H9 (cell line): ENCODE results near the gene HMGN2. TPM values are rescaled to one million over a fixed set of nuclear protein-coding genes. Genes with fewer than 3 reads are reported as not detected.

Experiments
- DNase-seq: peaks from one replicate; pipeline ENCODE4 v3.0.0-alpha.2; 2017
- H2AFZ ChIP-seq: one replicate; pipeline ENCODE4 v1.6.1; 2013; ENCODE audit warnings: mild to moderate bottlenecking, low read length, control low read depth, moderate library complexity
- H2AK5ac ChIP-seq: 2 replicates; pipeline ENCODE4 v1.6.1; 2013; ENCODE audit warnings: low read length, control low read depth, mixed read lengths; ENCODE audit not compliant: insufficient read length
- H2BK120ac ChIP-seq: one replicate; pipeline ENCODE4 v1.6.1; 2013; ENCODE audit warnings: low read depth, mild to moderate bottlenecking, low read length, control low read depth, inconsistent platforms; ENCODE audit not compliant: poor library complexity, severe bottlenecking
- H2BK12ac ChIP-seq: 2 replicates; pipeline ENCODE4 v1.6.1; 2013; ENCODE audit warnings: low read length, control low read depth, mixed read lengths, low read depth; ENCODE audit not compliant: insufficient read length
- H2BK15ac ChIP-seq: 2 replicates; pipeline ENCODE4 v1.6.1; 2013; ENCODE audit warnings: low read depth, low read length, control low read depth
- H2BK20ac ChIP-seq: one replicate; pipeline ENCODE4 v1.6.1; 2013; ENCODE audit warnings: low read depth, mild to moderate bottlenecking, low read length, control low read depth, inconsistent platforms; ENCODE audit not compliant: poor library complexity, severe bottlenecking
- H2BK5ac ChIP-seq: 2 replicates; pipeline ENCODE4 v1.6.1; 2013; ENCODE audit warnings: low read length, control low read depth, mixed read lengths; ENCODE audit not compliant: insufficient read length
- H3K14ac ChIP-seq: 2 replicates; pipeline ENCODE4 v1.6.1; 2013; ENCODE audit warnings: low read length, control low read depth; ENCODE audit not compliant: insufficient read depth
- H3K18ac ChIP-seq: 2 replicates; pipeline ENCODE4 v1.6.1; 2013; ENCODE audit warnings: low read depth, mild to moderate bottlenecking, mixed read lengths, low read length, control low read depth; ENCODE audit not compliant: insufficient read length
- H3K23ac ChIP-seq: 2 replicates; pipeline ENCODE4 v1.6.1; 2013; ENCODE audit warnings: low read length, control low read depth, mixed read lengths, low read depth; ENCODE audit not compliant: insufficient read length
- H3K23me2 ChIP-seq: 2 replicates; pipeline ENCODE4 v1.6.1; 2013; ENCODE audit warnings: low read depth, mild to moderate bottlenecking, mixed read lengths, low read length, control low read depth; ENCODE audit not compliant: insufficient read length, poor library complexity, severe bottlenecking
- H3K27ac ChIP-seq: 2 replicates; pipeline ENCODE4 v1.5.1; 2013; ENCODE audit warnings: low read length, control low read depth, mixed read lengths, low read depth; ENCODE audit not compliant: insufficient read length
- H3K27me3 ChIP-seq: 2 replicates; pipeline ENCODE4 v1.6.1; 2013; ENCODE audit warnings: low read length, control low read depth, inconsistent platforms; ENCODE audit not compliant: insufficient read depth
- H3K4ac ChIP-seq: 2 replicates; pipeline ENCODE4 v1.6.1; 2013; ENCODE audit warnings: low read depth, mild to moderate bottlenecking, control low read depth, inconsistent platforms, low read length, moderate library complexity
- H3K4me1 ChIP-seq: 2 replicates; pipeline ENCODE4 v1.6.1; 2013; ENCODE audit warnings: low read length, control low read depth, inconsistent platforms; ENCODE audit not compliant: insufficient read depth
- H3K4me2 ChIP-seq: 2 replicates; pipeline ENCODE4 v1.6.1; 2013; ENCODE audit warnings: low read length, control low read depth, mixed read lengths; ENCODE audit not compliant: insufficient read length, insufficient read depth
- H3K56ac ChIP-seq: 2 replicates; pipeline ENCODE4 v1.6.1; 2013; ENCODE audit warnings: low read depth, mild to moderate bottlenecking, mixed read lengths, low read length, control low read depth; ENCODE audit not compliant: insufficient read length
- H3K79me1 ChIP-seq: 2 replicates; pipeline ENCODE4 v1.6.1; 2013; ENCODE audit warnings: low read depth, mild to moderate bottlenecking, moderate library complexity, low read length, control low read depth, inconsistent platforms; ENCODE audit not compliant: insufficient read depth, poor library complexity, severe bottlenecking
- H3K79me2 ChIP-seq: 2 replicates; pipeline ENCODE4 v1.6.1; 2013; ENCODE audit warnings: low read length, control low read depth, inconsistent platforms; ENCODE audit not compliant: insufficient read depth
- H3K9ac ChIP-seq: 2 replicates; pipeline ENCODE4 v1.6.1; 2013; ENCODE audit warnings: low read length, control low read depth, mixed read lengths; ENCODE audit not compliant: insufficient read length; ENCODE audit errors: extremely low read depth
- H3K9me3 ChIP-seq: one replicate; pipeline ENCODE4 v1.6.1; 2013; ENCODE audit warnings: low read depth, low read length, inconsistent platforms; ENCODE audit not compliant: control insufficient read depth
- H3T11ph ChIP-seq: one replicate; pipeline ENCODE4 v1.6.1; 2013; ENCODE audit warnings: mild to moderate bottlenecking, low read length, control low read depth, inconsistent platforms
- H4K20me1 ChIP-seq: one replicate; pipeline ENCODE4 v1.6.1; 2013; ENCODE audit not compliant: control insufficient read depth, insufficient read length, insufficient read depth
- H4K5ac ChIP-seq: 2 replicates; pipeline ENCODE4 v1.6.1; 2013; ENCODE audit warnings: low read depth, mild to moderate bottlenecking, mixed read lengths, low read length, control low read depth; ENCODE audit not compliant: insufficient read length
- H4K8ac ChIP-seq: replicated peaks from 2 replicates; pipeline ENCODE4 v1.6.1; 2013; ENCODE audit warnings: low read length, control low read depth, mixed read lengths, low read depth; ENCODE audit not compliant: insufficient read length
- H4K91ac ChIP-seq: 2 replicates; pipeline ENCODE4 v1.6.1; 2013; ENCODE audit warnings: low read depth, mild to moderate bottlenecking, moderate library complexity, mixed read lengths, low read length, control low read depth; ENCODE audit not compliant: insufficient read length
- H3K27ac Mint-ChIP-seq, 3 experiments: 2 replicates in 2 of 3; 3 replicates in 1 of 3; pipeline ENCODE4 v1.8.0; 2020 to 2021; ENCODE audit warnings: mixed read lengths in 3 of 3, mild to moderate bottlenecking in 1 of 3, moderate library complexity in 1 of 3
- H3K27me3 Mint-ChIP-seq: 2 replicates; pipeline ENCODE4 v1.8.0; 2021; ENCODE audit warnings: low read depth, mild to moderate bottlenecking, moderate library complexity, mixed read lengths
- H3K36me3 Mint-ChIP-seq, 3 experiments: 2 replicates in 2 of 3; 3 replicates in 1 of 3; pipeline ENCODE4 v1.8.0; 2020 to 2021; ENCODE audit warnings: low read depth in 3 of 3, mixed read lengths in 3 of 3; ENCODE audit not compliant: insufficient read depth in 1 of 3
- H3K4me1 Mint-ChIP-seq, 2 experiments: 2 replicates each; pipeline ENCODE4 v1.8.0; 2020; ENCODE audit warnings: mixed read lengths in 2 of 2
- H3K4me3 Mint-ChIP-seq, 2 experiments: 2 replicates in 1 of 2; 3 replicates in 1 of 2; pipeline ENCODE4 v1.8.0; 2020 to 2021; ENCODE audit warnings: mild to moderate bottlenecking in 2 of 2, mixed read lengths in 2 of 2, moderate library complexity in 1 of 2
- H3K9me3 Mint-ChIP-seq, 2 experiments: 2 replicates in 1 of 2; 3 replicates in 1 of 2; pipeline ENCODE4 v1.8.0; 2020; ENCODE audit warnings: mild to moderate bottlenecking in 2 of 2, mixed read lengths in 2 of 2, moderate library complexity in 1 of 2
- CTCF ChIP-seq: fragments of 200-600 bp; sonication (generic); conservative IDR thresholded peaks from 3 replicates; pipeline ENCODE4 v1.8.0; 2021; ENCODE audit warnings: antibody characterized with exemption, mild to moderate bottlenecking
- whole genome bisulfite sequencing: extraction: QIAGEN DNeasy Blood & Tissue Kit; methylation state at CpG from one replicate; pipeline ENCODE4 v1.1.7; 2013; ENCODE audit warnings: missing lambda C conversion rate, low lambda C conversion rate, mixed read lengths; ENCODE audit not compliant: insufficient read length; ENCODE audit errors: extremely low coverage; 5-methylcytosine and 5-hydroxymethylcytosine counted together
- total RNA-seq: library from RNA; stranded (reverse); gene quantifications from 2 replicates; pipeline ENCODE4 v1.2.1, GENCODE V29; 2021

The HMGN2 gene
- total RNA-seq, 1 experiment from 2014 or later, result 622 TPM

- Mint-ChIP-seq H3K27ac (no peak overlapping the region; a peak in 1 of 7 replicates), H3K36me3 (peaks cover under 1 to 7% (median 4%) of the 10 kb centered on the region in 3 experiments; a peak in 6 of 7 replicates), H3K4me1 (peaks cover 0 to 6% of the 10 kb centered on the region in 2 experiments; a peak in 2 of 4 replicates), H3K4me3 (no peak overlapping the region), H3K9me3 (no peaks in the 10 kb centered on the region), H3K27me3 (no peaks in the 10 kb centered on the region; the same call in 1 of the 2 replicates)
- Histone ChIP-seq H3K4ac (no peak overlapping the region), H4K91ac (no peak overlapping the region), H4K5ac (no peak overlapping the region), H3K23ac (no peak overlapping the region), H3K79me2 (no peaks in the 10 kb centered on the region), H4K20me1 (no peaks in the 10 kb centered on the region), H3T11ph (no peak overlapping the region), H2BK12ac (no peak overlapping the region), H3K56ac (no peak overlapping the region), H3K9ac (no peak overlapping the region), H3K14ac (no peak overlapping the region), H3K27me3 (no peaks in the 10 kb centered on the region), H3K18ac (no peak overlapping the region), H3K23me2 (no peaks in the 10 kb centered on the region), H2AFZ (no peak overlapping the region), H3K79me1 (no peaks in the 10 kb centered on the region), H3K9me3 (no peaks in the 10 kb centered on the region), H3K4me1 (no peaks in the 10 kb centered on the region), H2BK5ac (no peak overlapping the region), H2BK120ac (no peak overlapping the region), H3K4me2 (no peak overlapping the region), H4K8ac (no peak overlapping the region), H3K27ac (no peak overlapping the region), H2BK15ac (no peak overlapping the region), H2BK20ac (no peak overlapping the region), H2AK5ac (no peak overlapping the region)
- TF ChIP-seq CTCF, result no peak
- DNase-seq, result no peak
- WGBS, result no CpG with 5 or more reads among the region's 2 CpGs
Measured at GRCh38 chr1:26483980-26484379, 11.7 kb downstream of the HMGN2 start.
